ENCODE data around the gene PPIB. TPM values are rescaled to one million over a fixed set of nuclear protein-coding genes. Genes with fewer than 3 reads are reported as not detected.
A peak's percentile ranks its signal among the peaks of the same experiment; 100 is the strongest.

PPIB gene
- total and polyA plus RNA-seq, 9 of the 15 experiments (the other 6 are each of a cell fraction or from before 2014, with no cell fraction given): 306 to 746 (median 439) TPM

GRCh38 chr15:64162869-64163658, at the start of gene PPIB (continued):
- TF ChIP-seq DEAF1 (CRISPR knock-in tag; IDR thresholded peaks at IDR 0.05) (peak; percentile 36; the same call in 1 of the 2 replicates), CEBPG (CRISPR knock-in tag; IDR thresholded peaks at IDR 0.05) (peak; percentile 25; the same call in 1 of the 2 replicates), CEBPG (tag; conservative IDR thresholded peaks at IDR 0.05 in 1 of 2, IDR thresholded peaks at IDR 0.05 in 1 of 2) (peak in 1 of 2 experiments; percentile 15; a peak in 2 of 4 replicates), JUN (IDR thresholded peaks at IDR 0.05; ENCODE audit: borderline replicate concordance, low read depth, low read length) (0 out of 2 replicates have a peak, but pooled peaks have one; percentile 6), JUN (CRISPR knock-in tag; IDR thresholded peaks at IDR 0.05; ENCODE audit: borderline replicate concordance) (no peak; the same call in 1 of the 2 replicates), ARNT (IDR thresholded peaks at IDR 0.05) (peak; percentile 53 to 79; a peak in 1 of 4 replicates), SP2 (IDR thresholded peaks at IDR 0.05; ENCODE audit: extremely low read depth, low read depth, low read length, poor library complexity, severe bottlenecking) (peak; percentile 33), HINFP (tag; conservative IDR thresholded peaks at IDR 0.05; ENCODE audit: low read depth) (no peak), GTF2F1 (IDR thresholded peaks at IDR 0.05; ENCODE audit: low read depth, low read length) (no peak; the same call in 1 of the 2 replicates), SMARCA4 (IDR thresholded peaks at IDR 0.05) (peak; percentile 64; the same call in 1 of the 2 replicates), FOXJ2 (tag; IDR thresholded peaks at IDR 0.05) (peak; percentile 72; the same call in 1 of the 2 replicates), HDAC2 (IDR thresholded peaks at IDR 0.05) (peak; percentile 87), ZFX (CRISPR knock-in tag; IDR thresholded peaks at IDR 0.05) (peak; percentile 98), THRB (CRISPR knock-in tag; conservative IDR thresholded peaks at IDR 0.05) (0 out of 2 replicates have a peak, but pooled peaks have one; percentile 41)

Measured in K562 (cell line).